NCI-H2029 treated with DMSO at 0.1 percent for 48 hours (cell line): ENCODE data around the gene NCK2.

Experiments used
- DNase-seq: peaks from one replicate; lab custom pipeline; 2025; lab: John Stamatoyannopoulos, UW

NCK2 gene

GRCh38 chr2:105736145-105736544, 8.6 kb upstream of the NCK2 start:
- DNase-seq = no peak

- DNase-seq = no peak
Observed at GRCh38 chr2:105737980-105738657, 6.6 kb upstream of the NCK2 start.

GRCh38 chr2:105738658-105739241, 6.0 kb upstream of the NCK2 start:
- no peak for DNase-seq

- DNase-seq = no peak
Observed at GRCh38 chr2:105739426-105739825, 5.3 kb upstream of the NCK2 start.

GRCh38 chr2:105739944-105740530, 4.7 kb upstream of the NCK2 start:
- no peak for DNase-seq

- DNase-seq = no peak
Observed at GRCh38 chr2:105741174-105741573, 3.5 kb upstream of the NCK2 start.

GRCh38 chr2:105741617-105742016, 3.1 kb upstream of the NCK2 start:
- no peak for DNase-seq

GRCh38 chr2:105744091-105744908, 412 bp upstream of the NCK2 start:
- no peak for DNase-seq

- DNase-seq = no peak
Observed at GRCh38 chr2:105746177-105747080, 1.7 kb downstream of the NCK2 start.

GRCh38 chr2:105747254-105747894, 2.7 kb downstream of the NCK2 start:
- DNase-seq = no peak

GRCh38 chr2:105747991-105748390, 3.3 kb downstream of the NCK2 start:
- no peak for DNase-seq

GRCh38 chr2:105748566-105748965, 3.9 kb downstream of the NCK2 start:
- no peak for DNase-seq

GRCh38 chr2:105749583-105750400, 5.1 kb downstream of the NCK2 start:
- DNase-seq = no peak

GRCh38 chr2:105750735-105751134, 6.0 kb downstream of the NCK2 start:
- no peak for DNase-seq

- DNase-seq = no peak
Observed at GRCh38 chr2:105751272-105751671, 6.6 kb downstream of the NCK2 start.

GRCh38 chr2:105752691-105753358, 8.1 kb downstream of the NCK2 start:
- no peak for DNase-seq

GRCh38 chr2:105753380-105753779, 8.7 kb downstream of the NCK2 start:
- no peak for DNase-seq

GRCh38 chr2:105754011-105754410, 9.3 kb downstream of the NCK2 start:
- no peak for DNase-seq

GRCh38 chr2:105754994-105755393, 10.3 kb downstream of the NCK2 start:
- DNase-seq = no peak

GRCh38 chr2:105755895-105756294, 11.2 kb downstream of the NCK2 start:
- DNase-seq = no peak
